Caco-2 (cell line): ENCODE measurements around the gene SDCCAG8. TPM values are rescaled to one million over a fixed set of nuclear protein-coding genes. Genes with fewer than 3 reads are reported as not detected.

Experiments
- BruUV-seq: library from RNA; stranded (reverse); fragments of 400-500 nt; replicated peaks from 2 replicates; lab custom pipeline; 2021; lab: Mats Ljungman, UMichigan
- CTCF ChIA-PET: fragments of 300-600 bp; sonication (Branson Sonifier 250); formaldehyde crosslinking; loops from one replicate; lab custom pipeline; 2022; ENCODE audit warnings: antibody characterized with exemption; lab: Charles Lee
- POLR2A ChIA-PET: fragments of 300-600 bp; sonication (Branson Sonifier 250); formaldehyde crosslinking; loops from one replicate; lab custom pipeline; 2022; ENCODE audit warnings: antibody characterized with exemption; lab: Charles Lee
- DNase-seq, 2 experiments: peaks; one replicate each; pipeline versions ENCODE4 v3.0.0 to v3.0.0-alpha.2; 2020 to 2022
- H3K27me3 ChIP-seq: replicated peaks from 2 replicates; pipeline ENCODE4 v1.6.0; 2011; ENCODE audit warnings: low read length; ENCODE audit not compliant: control insufficient read depth, insufficient read depth
- H3K36me3 ChIP-seq: 2 replicates; pipeline ENCODE4 v1.5.1; 2011; ENCODE audit warnings: low read length; ENCODE audit not compliant: control insufficient read depth, insufficient read depth
- H3K4me1 ChIP-seq: fragments of 250-450 bp; sonication (Bioruptor Pico); 2 replicates; pipeline ENCODE4 v1.5.1; 2020; ENCODE audit warnings: mild to moderate bottlenecking
- H3K4me3 ChIP-seq: 2 replicates; pipeline ENCODE4 v1.5.1; 2011; ENCODE audit warnings: low read depth, mild to moderate bottlenecking, control low read depth, low read length
- H3K9me3 ChIP-seq: fragments of 250-450 bp; sonication (Bioruptor Pico); 2 replicates; pipeline ENCODE4 v1.5.1; 2020; ENCODE audit warnings: mild to moderate bottlenecking, moderate library complexity
- H3K27ac Mint-ChIP-seq: one replicate; pipeline ENCODE4 v1.8.0; 2022; ENCODE audit warnings: mixed read lengths; ENCODE audit not compliant: unreplicated experiment
- H3K27me3 Mint-ChIP-seq: one replicate; pipeline ENCODE4 v1.8.0; 2022; ENCODE audit warnings: mixed read lengths; ENCODE audit not compliant: insufficient read depth, unreplicated experiment
- H3K36me3 Mint-ChIP-seq: one replicate; pipeline ENCODE4 v1.8.0; 2022; ENCODE audit warnings: mild to moderate bottlenecking, mixed read lengths; ENCODE audit not compliant: insufficient read depth, unreplicated experiment
- H3K4me1 Mint-ChIP-seq: one replicate; pipeline ENCODE4 v1.8.0; 2022; ENCODE audit warnings: low read depth, mixed read lengths; ENCODE audit not compliant: unreplicated experiment
- H3K4me3 Mint-ChIP-seq: one replicate; pipeline ENCODE4 v1.8.0; 2022; ENCODE audit warnings: mild to moderate bottlenecking, moderate library complexity, mixed read lengths; ENCODE audit not compliant: unreplicated experiment
- H3K9me3 Mint-ChIP-seq: one replicate; pipeline ENCODE4 v1.8.0; 2022; ENCODE audit warnings: mixed read lengths; ENCODE audit not compliant: unreplicated experiment
- intact Hi-C: fragments of 100-400 bp; cut with micrococcal nuclease; formaldehyde crosslinking; loops from one replicate; pipeline ENCODE4 v1.10.0; 2022; ENCODE audit not compliant: unreplicated experiment
- total RNA-seq: library from RNA; stranded (reverse); gene quantifications from 2 replicates; pipeline ENCODE4 v1.2.3, GENCODE V29; 2022
- TF ChIP-seq, protein P1 (sequence below), 2 experiments: fragments of 200-600 bp in 1 of 2; IDR thresholded peaks; 1 replicate in 1 of 2; 2 replicates in 1 of 2; pipeline versions ENCODE4 v1.5.1 to v1.8.0; 2011 to 2022; ENCODE audit warnings: antibody characterized with exemption in 1 of 2, control low read depth in 1 of 2, inconsistent platforms in 1 of 2, low read depth in 1 of 2, low read length in 1 of 2, mild to moderate bottlenecking in 1 of 2, moderate library complexity in 1 of 2; ENCODE audit not compliant: insufficient read depth in 1 of 2, severe bottlenecking in 1 of 2, unreplicated experiment in 1 of 2

The SDCCAG8 gene
- total RNA-seq, 1 experiment from 2014 or later, result 23.0 TPM

DNA sequence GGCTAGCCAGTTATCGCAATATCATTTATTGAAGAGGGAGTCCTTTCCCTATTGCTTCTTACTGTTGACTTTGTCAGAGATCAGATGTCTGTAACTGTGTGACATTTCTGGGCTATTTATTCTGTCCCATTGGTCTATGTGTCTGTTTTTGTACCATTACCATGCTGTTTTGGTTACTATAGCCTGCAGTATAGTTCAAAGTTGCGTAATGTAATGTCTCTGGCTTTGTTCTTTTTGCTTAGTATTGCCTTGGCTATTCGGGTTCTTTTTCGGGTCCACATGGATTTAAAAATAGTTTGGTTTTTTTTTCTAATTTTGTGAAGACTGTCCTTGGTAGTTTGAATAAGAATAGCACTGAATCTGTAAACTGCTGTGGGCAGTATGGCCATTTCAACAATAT is 273.7 kb downstream of the SDCCAG8 start:
- Mint-ChIP-seq H3K9me3 (peaks cover 19% of the 10 kb centered on the region), H3K36me3 (peaks cover 6% of the 10 kb centered on the region), H3K27me3 (no peaks in the 10 kb centered on the region), H3K27ac (no peak overlapping the region), H3K4me1 (peaks cover 7% of the 10 kb centered on the region), H3K4me3 (no peak overlapping the region)
- H3K4me1 ChIP-seq, result no peaks in the 10 kb centered on the region
- H3K4me3 ChIP-seq, result no peak overlapping the region
- H3K27me3 ChIP-seq, result no peaks in the 10 kb centered on the region
- BruUV-seq, result no TSS peak
- no peak for DNase-seq
- intact Hi-C loops, result no loop called here
- CTCF ChIA-PET, result no interaction called here
- H3K36me3 ChIP-seq, result no peaks in the 10 kb centered on the region
- TF ChIP-seq, protein P1, sequence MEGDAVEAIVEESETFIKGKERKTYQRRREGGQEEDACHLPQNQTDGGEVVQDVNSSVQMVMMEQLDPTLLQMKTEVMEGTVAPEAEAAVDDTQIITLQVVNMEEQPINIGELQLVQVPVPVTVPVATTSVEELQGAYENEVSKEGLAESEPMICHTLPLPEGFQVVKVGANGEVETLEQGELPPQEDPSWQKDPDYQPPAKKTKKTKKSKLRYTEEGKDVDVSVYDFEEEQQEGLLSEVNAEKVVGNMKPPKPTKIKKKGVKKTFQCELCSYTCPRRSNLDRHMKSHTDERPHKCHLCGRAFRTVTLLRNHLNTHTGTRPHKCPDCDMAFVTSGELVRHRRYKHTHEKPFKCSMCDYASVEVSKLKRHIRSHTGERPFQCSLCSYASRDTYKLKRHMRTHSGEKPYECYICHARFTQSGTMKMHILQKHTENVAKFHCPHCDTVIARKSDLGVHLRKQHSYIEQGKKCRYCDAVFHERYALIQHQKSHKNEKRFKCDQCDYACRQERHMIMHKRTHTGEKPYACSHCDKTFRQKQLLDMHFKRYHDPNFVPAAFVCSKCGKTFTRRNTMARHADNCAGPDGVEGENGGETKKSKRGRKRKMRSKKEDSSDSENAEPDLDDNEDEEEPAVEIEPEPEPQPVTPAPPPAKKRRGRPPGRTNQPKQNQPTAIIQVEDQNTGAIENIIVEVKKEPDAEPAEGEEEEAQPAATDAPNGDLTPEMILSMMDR (IDR thresholded peaks at IDR 0.05; ENCODE audit: insufficient read depth in 1 of 2, low read depth in 1 of 2, low read length in 1 of 2, severe bottlenecking in 1 of 2, unreplicated experiment in 1 of 2), result no peak
- H3K9me3 ChIP-seq, result no peaks in the 10 kb centered on the region
- POLR2A ChIA-PET, result no interaction called here

DNA sequence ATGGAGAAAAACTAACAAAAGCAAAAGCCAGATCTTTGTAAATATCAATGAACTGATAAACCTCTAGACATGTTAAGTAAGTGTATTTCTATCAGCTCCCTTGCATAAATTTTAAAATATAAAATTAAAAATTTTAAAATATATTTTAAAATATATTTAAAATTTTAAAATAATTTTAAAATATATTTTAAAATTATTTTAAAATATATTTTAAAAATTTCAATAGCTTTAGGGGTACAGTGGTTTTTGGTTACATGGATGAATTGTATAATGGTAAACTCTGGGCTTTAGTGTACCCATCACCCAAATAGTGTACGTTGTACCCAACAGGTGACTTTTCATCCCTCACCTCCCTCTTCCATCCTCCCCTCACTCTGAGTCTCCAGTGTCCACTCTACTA is 279.2 kb downstream of the SDCCAG8 start:
- Histone ChIP-seq H3K27me3 (no peaks in the 10 kb centered on the region), H3K9me3 (no peaks in the 10 kb centered on the region), H3K36me3 (no peaks in the 10 kb centered on the region), H3K4me1 (no peaks in the 10 kb centered on the region), H3K4me3 (no peak overlapping the region)
- ChIA-PET POLR2A (no interaction called here), CTCF (no interaction called here)
- intact Hi-C loops, result no loop called here
- no peak overlapping the region for H3K4me3 Mint-ChIP-seq
- DNase-seq, result no peak
- H3K4me1 Mint-ChIP-seq, result no peaks in the 10 kb centered on the region
- no peaks in the 10 kb centered on the region for H3K36me3 Mint-ChIP-seq
- H3K9me3 Mint-ChIP-seq, result no peaks in the 10 kb centered on the region
- TF ChIP-seq, protein P1 (IDR thresholded peaks at IDR 0.05; ENCODE audit: insufficient read depth in 1 of 2, low read depth in 1 of 2, low read length in 1 of 2, severe bottlenecking in 1 of 2, unreplicated experiment in 1 of 2), result no peak
- no TSS peak for BruUV-seq
- no peak overlapping the region for H3K27ac Mint-ChIP-seq
- peaks cover 7% of the 10 kb centered on the region for H3K27me3 Mint-ChIP-seq

DNA sequence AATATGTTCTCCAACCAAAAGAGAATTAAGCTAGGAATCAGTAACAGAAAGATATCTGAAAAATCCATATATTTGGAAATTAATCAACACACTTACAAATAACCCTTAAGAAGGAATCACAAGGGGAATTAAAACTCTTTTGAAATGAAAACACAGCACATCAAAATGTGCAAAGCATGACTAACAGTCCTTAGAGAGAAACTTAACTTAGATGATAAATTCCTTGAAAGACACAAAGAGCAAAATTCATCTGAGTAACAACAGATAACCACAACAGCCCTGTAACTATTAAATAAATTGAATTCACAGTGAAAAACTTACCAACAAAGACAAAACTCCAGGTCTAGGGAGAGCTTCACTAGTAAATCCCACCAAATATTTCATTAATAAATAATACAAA is 283.8 kb downstream of the SDCCAG8 start:
- Mint-ChIP-seq H3K36me3 (no peaks in the 10 kb centered on the region), H3K4me1 (no peaks in the 10 kb centered on the region), H3K9me3 (no peaks in the 10 kb centered on the region), H3K27me3 (peaks cover 7% of the 10 kb centered on the region), H3K4me3 (no peak overlapping the region), H3K27ac (no peak overlapping the region)
- Histone ChIP-seq H3K9me3 (no peaks in the 10 kb centered on the region), H3K27me3 (no peaks in the 10 kb centered on the region), H3K36me3 (no peaks in the 10 kb centered on the region), H3K4me3 (no peak overlapping the region), H3K4me1 (no peaks in the 10 kb centered on the region)
- TF ChIP-seq, protein P1 (IDR thresholded peaks at IDR 0.05; ENCODE audit: insufficient read depth in 1 of 2, low read depth in 1 of 2, low read length in 1 of 2, severe bottlenecking in 1 of 2, unreplicated experiment in 1 of 2), result no peak
- ChIA-PET POLR2A (no interaction called here), CTCF (no interaction called here)
- intact Hi-C loops, result loop anchor here (5.0 kb wide), 1 partner anchor 208 kb away; no protein-coding TSS in a partner anchor
- BruUV-seq, result no TSS peak
- no peak for DNase-seq
